ENCODE data around the gene MFN1.
"Not testable (repeated sequence)": the region's sequence is repeated elsewhere in the genome, so short reads cannot be mapped to it uniquely, and the experiment has no call there.

MFN1 gene

DNA sequence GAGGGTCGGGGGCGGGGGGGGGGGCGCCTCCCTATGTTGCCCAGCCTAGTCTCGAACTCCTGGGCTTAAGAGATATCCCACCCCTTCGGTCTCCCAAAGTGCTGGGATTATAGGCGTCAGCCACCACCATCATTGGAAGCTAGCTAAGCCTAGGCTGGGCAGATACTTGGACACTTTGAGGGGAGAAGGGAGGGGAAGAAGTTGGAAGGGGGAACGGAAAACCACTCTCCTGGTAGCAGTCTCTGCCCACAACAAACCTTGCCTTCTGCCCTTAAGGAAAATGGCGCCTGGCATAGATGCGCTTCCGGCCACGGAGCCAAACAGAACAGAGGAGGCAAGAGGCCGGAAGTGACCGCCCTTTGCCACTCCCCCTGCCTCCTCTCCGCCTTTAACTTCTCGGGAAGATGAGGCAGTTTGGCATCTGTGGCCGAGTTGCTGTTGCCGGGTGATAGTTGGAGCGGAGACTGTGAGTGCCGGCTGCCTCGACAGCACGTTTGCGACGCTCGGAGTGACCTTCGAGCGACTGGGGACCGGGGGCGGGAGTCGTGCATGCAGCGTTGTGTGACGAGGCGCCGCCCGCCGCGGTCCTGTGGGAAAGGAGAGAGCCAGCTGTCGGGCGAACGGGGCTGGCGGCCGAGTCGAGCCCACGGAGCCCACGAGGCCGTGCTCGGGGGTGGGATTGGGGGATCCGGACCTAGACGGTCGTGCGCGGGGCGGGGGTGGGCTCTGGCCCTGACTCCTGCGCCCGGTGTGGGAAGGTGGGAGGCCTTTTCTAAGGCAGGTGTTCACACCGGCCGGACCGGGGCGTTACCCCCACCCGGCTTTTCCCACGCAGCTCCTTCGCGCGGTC, at the start of gene MFN1:
TSS of gene MFN1 (plus strand) at position 365 of the 850 bp plus-strand sequence. CDS start 1,143 bp downstream, outside the sequence.
- DNase-seq, result peak; percentile 94

DNA sequence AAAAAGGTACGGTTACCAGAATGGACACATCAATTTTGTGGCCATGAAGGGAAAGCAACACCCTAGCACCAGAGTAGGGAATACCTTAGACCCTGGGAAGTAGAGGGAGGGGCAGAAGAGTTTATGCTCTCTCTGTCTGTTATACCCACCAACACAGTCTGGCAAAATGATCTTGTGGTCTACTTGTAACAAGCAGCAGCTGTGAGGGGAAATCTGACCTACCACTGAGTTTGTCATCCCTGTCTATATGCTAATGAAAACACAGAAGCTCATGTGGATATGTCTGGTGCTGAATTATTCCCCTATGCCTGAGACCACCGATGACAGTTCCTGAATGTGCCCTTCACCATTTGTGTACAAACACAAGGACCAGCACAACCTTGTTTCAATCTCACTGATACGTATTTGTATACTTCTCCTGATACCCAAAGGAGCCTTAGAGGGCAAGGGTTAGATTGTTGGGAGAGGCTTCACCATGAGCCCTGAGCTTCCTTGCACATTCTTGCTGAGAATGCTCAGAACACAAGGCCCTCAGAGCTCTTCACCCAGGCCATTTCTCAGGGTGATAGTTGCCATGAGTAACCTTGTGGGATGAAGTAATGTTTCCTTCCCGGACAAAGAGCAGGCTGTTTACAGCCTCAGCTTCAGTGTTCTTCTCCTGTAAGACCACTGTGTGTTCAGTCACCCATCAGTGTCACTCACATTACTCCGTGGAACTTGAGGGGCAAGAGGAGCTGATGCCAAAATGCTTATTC, 49.4 kb upstream of the MFN1 start:
- DNase-seq, result no peak

GRCh38 chr3:179299316-179299715, 48.2 kb upstream of the MFN1 start:
- DNase-seq, result no peak

DNA sequence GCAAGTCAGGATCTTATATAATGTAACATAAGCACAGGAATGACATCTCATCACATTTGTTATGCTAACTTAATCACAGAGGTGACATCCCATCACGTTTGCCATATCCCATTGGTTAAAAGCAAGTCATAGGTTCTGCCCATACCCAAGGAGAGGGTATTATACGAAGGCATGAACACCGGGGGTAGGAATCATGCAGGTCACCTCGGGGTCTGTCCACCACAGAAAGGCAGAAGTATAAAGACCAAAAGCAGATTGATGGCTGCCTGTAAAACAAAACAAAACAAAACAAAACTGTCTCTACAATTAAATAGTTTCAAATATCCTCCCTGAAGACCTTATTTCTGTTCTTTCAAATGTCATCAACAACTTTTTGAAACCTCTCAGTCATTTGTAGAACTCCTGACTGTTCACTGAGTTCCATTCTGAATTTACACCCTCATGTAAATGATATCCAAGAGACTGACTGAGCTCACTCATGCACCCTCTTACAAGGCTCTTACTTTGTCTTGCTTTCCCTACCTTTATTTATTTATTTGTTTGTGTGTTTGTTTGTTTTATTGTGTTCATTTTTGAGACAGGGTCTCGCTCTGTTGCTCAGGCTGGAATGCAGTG, 47.4 kb upstream of the MFN1 start:
- no peak for DNase-seq

GRCh38 chr3:179301645-179302044, 45.9 kb upstream of the MFN1 start:
- no peak for DNase-seq

GRCh38 chr3:179302111-179302510, 45.4 kb upstream of the MFN1 start:
- no peak for DNase-seq

DNA sequence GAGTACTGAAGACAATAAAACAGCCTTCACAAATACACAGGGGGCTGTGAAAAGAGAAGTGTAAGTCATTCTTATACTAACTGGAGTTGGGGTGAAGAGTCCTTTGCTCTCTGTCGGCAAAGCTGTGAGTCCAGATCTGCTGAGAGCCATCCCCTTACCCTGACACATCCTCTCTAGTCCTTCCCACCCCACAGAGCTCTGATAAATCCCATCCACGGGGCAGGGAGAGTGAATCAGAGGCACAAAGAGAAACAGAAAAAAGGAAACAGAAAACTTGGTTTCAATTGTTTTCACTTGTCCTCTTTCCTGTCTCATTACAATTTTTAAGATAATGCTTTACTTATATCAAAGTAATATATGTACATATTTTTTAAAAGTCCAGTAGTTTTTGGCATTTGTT, 42.9 kb upstream of the MFN1 start:
- no peak for DNase-seq

GRCh38 chr3:179307362-179307761, 40.1 kb upstream of the MFN1 start:
- DNase-seq, result not testable (repeated sequence)

DNA sequence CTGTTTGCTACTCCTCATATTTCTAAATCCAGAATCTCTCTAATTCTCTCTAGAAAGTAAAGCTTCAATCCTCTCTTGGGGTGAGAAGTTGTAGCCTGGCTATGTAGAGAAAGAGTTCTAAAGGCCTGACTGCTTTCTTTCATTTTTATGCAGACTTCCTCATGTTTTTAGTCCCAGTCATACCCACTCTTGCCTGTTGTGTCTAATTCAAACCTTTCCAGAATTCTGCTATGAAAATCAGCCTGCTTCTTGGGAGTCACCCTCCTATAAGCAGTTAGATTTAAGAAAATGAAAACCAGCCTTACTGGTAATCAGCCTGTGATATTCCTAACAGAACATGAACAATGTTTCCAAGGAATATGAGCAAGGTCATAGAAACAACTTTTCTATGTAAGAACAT, 39.5 kb upstream of the MFN1 start:
- DNase-seq, result no peak

DNA sequence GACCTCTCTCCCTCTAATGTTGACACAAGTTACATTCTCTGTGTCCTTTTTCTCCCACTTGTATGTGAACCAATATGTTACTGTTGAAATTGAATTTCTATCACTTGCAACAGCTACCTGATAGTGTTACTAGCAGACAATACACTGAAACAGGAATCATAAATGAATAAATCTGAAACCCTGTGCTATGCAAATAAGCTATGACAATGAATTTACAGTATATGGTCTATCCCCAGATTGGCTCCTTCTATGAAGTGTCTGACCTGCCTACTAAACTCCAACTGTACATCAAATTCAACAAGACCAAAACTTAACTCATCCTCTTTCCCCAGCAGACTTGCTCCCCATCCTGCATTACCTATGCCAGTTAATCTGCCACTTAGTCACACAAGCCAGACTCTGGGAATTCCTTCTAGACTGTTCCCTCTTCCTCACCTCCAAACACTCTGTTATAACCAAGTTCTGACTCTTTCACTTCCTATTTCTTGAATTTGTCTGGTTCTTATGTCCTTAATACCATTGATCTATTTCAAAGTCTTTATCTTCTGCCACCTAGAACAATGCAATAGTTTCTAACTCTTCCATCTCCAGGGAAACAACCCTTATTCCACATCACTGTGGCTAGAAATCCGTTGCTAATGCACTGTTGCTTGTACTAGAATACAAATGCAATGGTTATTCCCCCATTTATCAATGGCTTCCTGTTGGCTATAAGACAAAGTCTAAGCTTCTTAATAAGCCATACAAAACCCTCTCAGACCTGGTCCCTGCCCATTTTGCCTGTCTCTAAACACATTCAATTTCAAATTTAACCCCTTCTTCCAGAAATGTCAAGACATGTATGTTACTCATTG, 38.1 kb upstream of the MFN1 start:
- DNase-seq, result no peak

DNA sequence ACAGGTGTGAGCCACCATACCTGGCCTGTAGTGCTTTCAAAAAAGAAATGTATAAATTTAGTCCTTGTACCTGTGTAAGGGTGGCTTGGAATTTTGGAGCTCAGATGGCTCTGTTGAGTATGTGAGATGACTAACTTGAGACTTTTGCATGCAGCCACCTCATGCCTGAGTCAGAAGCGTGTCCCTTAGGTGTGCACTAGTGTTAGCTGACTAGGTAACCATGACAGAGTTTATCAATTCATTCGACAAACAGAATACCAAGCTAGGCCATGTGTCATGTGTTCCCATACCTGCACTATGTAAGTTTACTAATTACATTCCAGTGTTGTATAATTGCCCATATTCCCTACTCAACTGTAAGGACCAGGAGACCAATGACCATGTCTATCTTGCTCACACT, 28.6 kb upstream of the MFN1 start:
- no peak for DNase-seq

- DNase-seq, result peak; percentile 30
These were observed 25.7 kb upstream of the MFN1 start for GRCh38 chr3:179321668-179322285.

- DNase-seq, result peak; percentile 71
These were observed 25.0 kb upstream of the MFN1 start, which contains the start of gene ZNF639 for GRCh38 chr3:179322286-179323196. Gene ZNF639 (plus strand): TSS chr3:179323031. CDS start chr3:179328294, 5,263 bp downstream.

- peak; percentile 37 for DNase-seq
These were observed 24.1 kb upstream of the MFN1 start for GRCh38 chr3:179323197-179324110.

- DNase-seq, result peak; percentile 21
These were observed 23.2 kb upstream of the MFN1 start for GRCh38 chr3:179324270-179324754.

DNA sequence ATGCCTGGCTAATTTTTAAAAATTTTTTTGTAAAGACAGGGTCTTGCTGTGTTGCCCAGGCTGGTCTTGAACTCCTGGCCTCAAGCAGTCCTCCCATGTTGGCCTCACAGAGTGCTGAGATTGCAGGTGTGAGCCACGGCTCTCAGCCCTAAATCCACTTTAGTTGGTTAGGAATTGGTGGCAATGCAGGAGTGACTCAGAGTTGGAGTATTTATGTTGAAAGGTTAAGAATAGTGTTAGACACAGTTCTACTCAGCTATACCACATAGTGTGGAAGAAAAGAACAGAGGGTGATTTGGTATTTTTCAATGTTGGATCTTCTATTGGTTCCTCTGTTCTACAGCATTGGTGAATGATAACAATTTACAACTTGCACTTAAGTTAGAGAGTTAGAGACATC, 17.1 kb upstream of the MFN1 start:
- no peak for DNase-seq

- no peak for DNase-seq
These were observed 15.3 kb upstream of the MFN1 start for GRCh38 chr3:179332240-179332639.

GRCh38 chr3:179333084-179333483, 14.4 kb upstream of the MFN1 start:
- no peak for DNase-seq

DNA sequence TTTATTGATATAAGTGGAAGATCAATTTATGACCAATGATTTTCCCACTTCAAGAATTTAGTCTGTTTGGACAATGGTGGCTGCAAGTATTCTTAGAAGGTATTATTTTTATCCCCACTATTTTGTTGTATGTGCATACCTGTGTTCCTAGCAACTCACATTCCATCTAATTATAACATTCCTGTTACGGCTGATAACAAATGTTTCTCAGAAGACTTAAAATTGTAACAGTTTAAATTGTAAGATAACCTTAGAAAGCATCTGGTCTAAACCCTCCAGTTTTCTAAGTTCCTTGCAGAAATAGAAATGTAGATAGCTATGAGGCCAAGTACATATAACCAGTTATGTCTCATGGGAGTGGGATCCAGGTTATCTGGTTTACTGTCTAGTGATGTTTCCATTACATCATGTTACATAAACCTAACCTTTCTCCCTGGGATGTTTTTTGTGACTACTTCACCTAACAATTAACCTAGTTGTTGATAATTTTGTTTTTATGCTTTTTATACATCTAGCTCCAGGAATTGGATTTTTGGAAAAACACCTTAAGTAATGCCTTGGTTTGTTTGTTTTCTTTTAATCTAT, 11.1 kb upstream of the MFN1 start:
- no peak for DNase-seq
